Stimulated activated CD8-positive, alpha-beta memory T cell treated with anti-CD3 and anti-CD28 coated beads, Interleukin-15, amount 100 ng/mL, for 24 hours (primary cell): Measurements from ENCODE around the gene PXDN.
"Not testable (repeated sequence)": the region's sequence is repeated elsewhere in the genome, so short reads cannot be mapped to it uniquely, and the experiment has no call there.

Experiments used
- DNase-seq: peaks from one replicate; pipeline ENCODE4 v3.0.0-alpha.2; 2020; ENCODE audit warnings: low read depth

The PXDN gene

DNA sequence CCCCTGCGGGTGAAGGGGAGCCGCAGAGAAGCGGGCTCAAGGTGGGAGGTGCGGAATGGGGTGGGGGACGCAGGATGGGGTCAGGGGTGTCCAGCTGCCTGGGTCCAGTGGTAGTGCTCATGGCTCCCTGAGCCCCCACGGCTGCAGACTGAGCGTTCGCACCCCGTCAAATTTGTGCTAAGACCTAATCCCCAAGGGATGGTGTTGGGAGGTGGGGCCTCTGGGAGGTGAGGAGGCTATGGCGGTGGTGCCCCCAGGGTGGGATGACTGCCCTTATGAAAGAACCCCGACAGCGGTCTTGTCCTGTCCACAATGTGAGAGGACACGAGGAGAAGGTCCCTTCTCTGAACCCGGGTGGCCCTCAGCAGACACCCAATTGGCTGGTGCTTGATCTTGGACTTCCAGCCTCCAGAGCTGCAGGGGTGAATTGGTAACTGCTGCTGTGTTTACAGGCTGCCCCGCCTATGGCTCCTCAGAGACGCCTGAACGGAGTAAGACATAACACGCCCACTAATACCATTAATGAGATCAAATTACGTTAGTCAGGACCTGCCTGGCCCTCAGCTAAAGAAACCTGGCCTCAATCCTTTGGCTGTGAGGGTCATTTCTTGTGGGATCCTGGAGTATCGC lies 42.6 kb downstream of the PXDN start:
- DNase-seq = no peak

DNA sequence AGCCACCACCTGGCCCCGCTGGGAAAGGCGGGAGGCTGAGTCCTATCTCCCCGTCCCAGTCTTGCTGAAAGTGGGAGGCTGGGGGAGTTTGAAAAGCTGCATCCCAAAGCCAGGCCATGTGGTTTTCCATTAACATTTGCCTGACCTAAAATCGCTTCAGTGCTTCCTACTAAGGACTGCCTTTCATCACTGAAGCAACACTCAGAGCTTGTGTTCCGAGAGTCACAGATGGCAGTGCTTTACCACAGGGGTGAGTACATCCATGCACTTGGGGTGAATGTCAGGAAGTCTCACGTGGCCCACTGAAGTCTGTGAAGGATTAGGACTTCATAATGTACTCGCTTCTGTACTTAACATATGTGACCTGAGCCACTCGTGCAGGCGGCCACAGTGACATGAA lies 43.3 kb downstream of the PXDN start:
- DNase-seq = no peak

DNA sequence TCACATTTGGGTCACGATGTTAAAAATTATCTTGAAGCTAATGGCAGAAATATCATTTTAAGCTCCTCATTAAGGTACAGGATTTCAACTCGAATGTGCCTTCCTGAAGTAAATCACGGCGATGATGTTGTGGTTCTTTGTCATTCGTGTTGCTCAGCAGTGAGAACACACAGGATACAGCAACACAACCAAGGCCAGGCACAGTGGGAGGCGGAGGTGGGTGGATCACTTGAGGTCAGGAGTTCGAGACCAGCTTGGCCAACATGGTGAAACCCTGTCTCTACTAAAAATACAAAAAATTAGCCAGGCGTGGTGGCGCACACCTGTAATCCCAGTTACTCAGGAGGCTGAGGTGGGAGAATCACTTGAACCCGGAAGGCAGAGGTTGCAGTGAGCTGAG lies 43.9 kb downstream of the PXDN start:
- DNase-seq = not testable (repeated sequence)

DNA sequence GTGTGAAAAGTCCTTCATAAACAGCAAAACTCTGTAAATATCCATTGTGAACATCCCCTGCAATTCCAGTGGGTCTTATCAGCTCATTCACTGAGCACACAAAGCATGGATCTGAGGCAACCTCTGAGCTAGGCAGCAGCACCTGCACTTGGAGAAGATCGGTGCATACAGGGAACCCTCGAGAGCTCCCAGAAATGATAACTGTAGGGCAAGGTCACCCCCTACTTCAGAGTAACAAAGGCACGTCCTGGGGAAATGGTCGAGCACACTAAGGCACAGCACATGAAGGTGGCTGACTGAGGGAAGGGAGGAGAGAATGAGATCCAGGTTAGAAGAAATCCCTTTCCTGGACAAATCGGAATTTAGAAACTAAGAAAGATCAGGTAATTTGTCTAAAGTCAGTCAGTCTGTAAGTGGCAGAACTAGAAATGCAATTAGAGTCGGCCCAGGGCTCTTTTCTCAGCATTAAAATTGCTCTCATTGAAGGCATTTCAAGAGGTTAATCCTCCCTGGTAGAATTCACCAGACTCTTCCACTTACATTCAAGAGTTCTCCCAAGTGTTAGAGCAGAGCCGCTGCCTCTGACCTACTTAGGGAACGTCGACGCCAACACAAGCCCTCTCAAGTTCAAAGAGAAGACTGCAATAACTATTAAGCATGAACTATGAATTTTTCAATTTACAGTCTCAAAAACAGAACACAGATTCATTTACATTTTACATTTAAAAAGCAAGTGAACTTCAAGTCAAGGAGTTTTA lies 45.9 kb downstream of the PXDN start:
- no peak for DNase-seq

DNA sequence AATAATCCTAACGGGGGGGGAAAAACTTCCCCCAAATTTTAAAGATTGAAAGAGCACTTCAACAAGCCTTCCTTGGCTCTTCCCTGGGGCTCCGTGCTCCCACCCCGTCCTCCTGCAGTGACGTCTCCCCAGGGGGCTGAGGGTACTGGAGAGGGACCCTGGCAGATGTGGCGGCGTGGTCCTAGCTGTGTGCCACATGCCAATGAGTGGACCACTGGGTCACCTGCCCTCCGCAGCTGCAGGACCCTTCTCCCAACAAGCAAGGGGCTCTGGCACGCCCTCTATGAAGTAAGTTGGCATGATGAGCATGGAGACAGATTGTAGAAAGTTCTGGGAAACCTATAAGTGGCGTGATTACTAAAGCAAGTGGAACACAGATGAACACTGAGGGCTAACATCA lies 46.7 kb downstream of the PXDN start:
- DNase-seq = no peak

DNA sequence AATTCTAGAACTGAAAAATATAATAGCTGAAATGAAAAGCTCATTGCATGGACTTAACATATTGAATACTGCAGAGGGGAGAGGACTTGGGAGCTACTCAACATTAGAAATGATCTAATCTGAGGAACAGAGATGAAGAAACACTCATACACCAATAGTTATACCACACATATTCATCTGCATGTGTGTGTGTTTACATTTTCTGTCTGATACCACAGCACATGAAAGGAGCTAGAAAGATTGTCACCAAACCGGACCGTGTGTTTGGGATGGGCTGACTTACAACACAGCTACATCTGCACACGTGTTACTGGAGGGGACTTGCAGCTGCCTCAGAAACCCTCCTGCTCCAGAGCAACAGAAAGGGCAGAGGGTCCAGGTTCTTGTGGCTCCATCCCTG lies 47.8 kb downstream of the PXDN start:
- DNase-seq = no peak

DNA sequence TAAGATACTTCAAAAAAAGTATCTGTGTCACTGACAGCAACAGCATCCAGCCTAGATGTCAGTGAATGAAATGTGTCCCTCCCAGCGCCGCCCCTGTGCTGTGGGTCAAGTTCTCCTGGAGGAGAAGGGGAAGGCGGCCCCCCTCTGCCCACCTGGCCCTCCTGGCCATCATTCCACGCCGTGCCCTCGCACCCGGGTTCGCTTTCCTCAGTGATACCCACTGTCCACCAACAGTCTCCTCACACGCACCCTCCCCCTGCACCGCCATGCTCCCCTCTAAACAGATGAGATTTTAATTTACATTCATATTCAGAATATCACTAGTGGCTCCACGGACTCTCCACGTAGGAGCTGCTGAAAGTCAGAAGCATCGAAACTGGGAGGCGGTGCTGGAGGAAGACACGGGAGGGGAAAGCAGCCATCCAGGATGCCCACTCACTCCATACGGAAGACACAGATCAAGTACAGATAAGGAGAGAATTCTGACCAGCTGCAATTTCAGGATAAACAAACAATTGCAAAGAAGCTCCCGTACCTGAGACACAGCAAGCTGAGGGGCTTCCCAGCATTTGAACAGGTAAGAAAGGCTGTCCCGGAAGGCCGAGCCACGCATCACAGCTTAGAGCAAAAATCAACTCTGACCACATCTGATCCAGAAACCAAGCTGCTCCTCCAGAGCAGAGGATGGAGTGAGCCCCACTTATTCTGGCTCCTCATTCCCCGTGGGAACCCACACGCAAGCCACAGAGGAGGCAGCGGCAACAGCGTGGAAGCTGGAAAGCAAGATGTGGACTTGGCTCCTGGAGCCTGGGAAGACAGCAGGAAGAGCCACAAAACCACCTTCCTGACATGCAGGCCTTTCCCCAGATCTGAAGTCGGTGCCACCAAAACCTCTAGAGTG lies 49.7 kb downstream of the PXDN start:
- DNase-seq = no peak

DNA sequence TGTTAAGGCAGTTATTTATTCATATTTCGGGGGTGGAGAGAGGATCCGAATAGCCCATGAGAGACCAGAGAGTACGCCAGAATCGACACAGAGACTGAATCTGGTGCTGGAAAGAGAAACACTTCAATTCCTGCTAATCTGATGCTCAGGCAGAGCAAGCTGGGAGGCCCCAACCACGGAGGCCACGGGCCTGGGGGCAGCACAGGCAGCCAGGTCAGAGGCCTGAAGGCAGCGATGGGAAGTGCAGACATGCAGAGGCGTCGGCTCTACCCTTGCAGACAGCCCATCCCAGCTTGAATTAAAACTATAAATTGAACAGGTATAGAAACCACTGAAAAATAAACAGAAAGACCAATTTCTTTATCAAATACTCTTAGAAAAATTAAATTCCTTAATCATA lies 50.6 kb downstream of the PXDN start:
- no peak for DNase-seq

DNA sequence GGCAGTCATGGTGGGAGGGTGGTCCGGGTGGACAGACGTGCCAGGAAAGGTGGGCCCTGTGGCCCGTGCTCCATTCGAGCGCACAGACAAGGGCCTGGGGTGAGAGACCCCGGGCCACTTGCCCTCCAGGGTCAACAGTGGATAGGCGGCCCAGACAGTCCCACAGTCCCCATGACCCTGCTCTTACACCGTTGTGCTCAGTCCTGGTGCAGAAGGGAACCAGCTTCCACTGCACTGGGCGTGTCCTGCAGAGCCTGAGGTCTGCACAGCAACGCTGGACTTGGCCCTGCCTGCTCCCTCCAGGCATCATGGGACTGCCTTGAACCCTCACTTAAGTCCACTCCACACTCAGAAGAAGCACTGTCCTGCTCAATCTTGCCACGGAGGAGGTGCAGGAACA lies 52.0 kb downstream of the PXDN start:
- DNase-seq = no peak

DNA sequence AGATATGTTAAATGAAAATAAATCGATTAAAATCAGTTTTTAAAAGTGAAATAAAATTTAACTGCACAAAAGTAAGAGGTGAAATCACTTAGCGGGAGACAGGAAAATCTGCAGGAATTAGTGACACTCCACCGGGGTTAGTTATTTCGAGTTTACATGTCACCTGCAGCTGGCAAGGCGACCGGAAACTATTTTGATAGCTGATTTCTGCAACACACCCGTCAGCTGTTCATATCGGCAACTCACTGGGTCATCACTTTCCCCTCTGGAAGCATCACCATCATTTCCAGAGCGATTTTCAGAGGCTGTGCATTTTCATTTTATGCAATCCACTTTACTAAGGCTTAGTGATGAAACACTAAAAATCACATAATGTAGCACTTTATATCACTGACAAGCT lies 52.9 kb downstream of the PXDN start:
- DNase-seq = no peak

DNA sequence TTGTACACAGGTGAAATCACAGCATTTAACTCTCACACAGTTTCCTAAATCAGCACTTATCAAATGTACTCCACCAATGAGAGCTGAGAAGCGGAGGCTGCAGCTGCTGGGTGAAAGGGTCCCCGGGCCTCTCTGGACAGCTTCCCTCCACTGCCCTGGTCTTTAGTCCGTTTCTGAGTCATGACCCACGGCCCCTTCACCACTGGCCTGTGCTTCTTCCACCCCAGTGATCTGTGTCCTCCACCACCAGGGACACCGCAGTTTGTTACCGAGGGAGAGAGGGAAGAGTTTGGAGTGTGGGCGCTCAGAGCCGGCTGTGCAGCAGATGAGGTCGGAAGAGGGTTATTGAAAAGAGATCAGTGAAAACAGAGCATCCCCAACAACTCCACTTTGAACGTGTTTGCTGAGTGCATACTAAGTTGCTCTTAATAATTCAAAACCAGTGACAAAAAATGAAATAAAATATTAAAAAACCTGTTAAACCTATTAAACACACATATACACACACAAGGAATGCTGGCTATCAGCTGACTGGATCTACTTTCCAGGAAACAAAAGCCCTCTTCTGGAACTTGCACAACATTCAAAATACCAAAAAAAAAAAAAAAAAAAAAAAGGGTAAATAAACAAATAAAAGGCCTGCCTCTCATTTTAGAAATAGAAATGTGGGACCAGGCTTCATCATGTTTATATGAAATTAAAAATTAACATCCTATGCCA lies 54.1 kb downstream of the PXDN start:
- DNase-seq = no peak

DNA sequence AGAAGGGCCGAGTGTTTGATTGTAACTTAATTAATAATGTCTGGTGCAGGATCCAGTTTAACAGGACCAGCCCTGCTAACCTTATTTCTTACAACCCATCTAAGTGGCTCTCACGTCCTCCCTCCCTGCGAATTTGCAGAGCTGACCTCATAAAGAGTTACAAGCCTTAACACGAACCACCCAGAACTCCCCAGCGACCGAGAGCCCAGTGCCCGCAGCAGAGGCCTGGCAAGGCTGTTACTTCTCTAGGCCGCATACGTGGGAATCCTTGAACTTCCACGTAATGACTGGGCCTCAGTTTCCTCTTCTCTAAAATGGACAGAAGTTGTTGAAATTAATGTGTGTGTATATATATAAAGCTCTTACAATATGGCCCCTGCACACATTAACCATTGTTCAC lies 55.5 kb downstream of the PXDN start:
- DNase-seq = no peak

DNA sequence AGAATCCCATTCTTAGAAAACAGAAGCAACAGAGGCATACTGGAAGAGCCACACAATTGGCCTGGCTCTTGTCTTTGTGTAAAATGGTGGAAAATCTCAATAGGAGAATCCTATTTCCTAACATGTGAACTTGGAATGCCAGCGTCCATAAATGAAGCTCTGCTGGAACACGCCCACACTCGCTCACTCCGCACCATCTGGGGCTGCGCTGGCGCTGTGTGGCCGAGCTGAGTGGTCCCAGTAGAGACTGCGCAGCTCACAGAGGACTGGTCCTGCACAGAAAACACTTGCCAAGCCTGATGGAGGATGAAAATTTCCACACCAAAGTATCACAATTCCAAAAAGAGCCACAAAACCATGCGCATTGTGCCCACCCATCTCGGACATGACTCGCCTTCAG lies 56.2 kb downstream of the PXDN start:
- DNase-seq = no peak

DNA sequence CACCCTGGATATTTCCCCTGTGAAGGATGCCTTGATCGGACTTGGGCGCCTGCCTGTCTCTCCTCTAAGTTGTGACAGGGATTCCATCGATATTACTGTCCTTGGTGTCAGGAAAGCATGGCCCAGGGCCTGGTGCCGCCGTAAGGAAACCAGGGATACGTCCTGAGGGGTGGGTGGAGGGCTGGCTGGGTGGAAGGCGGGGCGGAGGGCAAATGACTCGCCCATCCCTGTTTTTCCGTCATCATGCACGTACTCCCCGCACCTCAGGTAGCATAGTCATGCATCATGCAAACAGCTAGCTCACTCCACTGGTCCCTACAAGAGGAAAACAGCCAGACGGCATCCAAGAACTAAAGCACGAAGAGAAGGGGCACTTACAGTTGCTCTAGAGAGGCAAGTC lies 57.1 kb downstream of the PXDN start:
- no peak for DNase-seq

DNA sequence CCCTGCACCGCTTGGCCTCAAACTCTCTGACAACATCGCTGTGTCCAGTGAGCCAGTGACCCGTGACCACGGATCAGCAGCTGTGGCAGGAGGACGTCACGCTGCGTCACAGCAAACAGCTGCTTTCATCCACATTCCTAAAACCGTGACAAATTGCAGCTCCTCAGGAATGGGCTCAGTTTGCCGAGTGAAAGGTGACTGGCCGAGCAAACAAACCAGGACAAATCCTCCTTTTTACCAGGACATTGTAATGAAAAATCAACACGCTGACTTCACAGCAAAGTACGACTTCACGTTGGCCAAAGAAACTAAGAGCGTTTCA lies 57.6 kb downstream of the PXDN start:
- DNase-seq = no peak

DNA sequence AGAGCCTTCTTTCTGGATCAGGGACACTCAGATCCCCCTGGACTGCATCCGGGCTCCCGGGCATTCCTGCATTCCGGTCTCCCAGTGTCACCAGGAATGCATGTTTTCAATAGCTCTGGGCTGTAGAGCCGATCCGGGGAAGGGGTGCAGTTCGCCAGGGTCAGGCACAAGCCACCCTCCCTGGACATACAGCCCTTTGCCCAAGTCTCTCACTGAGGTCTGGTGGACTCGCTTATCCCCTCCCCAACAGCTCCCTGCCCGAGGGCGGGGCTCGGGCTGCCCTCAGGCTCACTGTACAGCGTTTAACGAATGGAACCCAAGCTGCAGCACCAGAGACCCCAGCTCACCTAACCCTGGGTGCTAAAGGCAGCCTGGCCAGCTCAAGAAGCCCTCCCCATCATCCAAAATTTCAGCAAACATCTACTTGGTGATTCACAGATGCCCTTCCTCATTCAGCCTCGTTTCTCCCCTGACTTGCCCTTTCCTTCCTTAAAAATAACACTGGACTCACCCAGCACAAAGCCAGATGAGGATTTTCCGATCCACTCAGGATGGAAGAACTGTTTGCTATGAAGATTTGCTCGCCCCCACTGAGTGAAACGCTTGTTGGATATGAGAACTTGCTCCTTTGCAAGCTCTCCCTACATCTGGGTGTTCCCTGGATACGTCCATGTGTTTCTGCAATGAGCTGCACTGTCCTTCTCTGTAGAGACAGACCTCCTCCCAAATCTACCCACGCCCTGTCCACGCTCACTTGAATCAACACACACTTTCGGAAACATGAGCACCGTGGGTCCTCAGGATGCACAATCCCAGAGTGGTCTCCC lies 58.1 kb downstream of the PXDN start:
- DNase-seq = no peak

DNA sequence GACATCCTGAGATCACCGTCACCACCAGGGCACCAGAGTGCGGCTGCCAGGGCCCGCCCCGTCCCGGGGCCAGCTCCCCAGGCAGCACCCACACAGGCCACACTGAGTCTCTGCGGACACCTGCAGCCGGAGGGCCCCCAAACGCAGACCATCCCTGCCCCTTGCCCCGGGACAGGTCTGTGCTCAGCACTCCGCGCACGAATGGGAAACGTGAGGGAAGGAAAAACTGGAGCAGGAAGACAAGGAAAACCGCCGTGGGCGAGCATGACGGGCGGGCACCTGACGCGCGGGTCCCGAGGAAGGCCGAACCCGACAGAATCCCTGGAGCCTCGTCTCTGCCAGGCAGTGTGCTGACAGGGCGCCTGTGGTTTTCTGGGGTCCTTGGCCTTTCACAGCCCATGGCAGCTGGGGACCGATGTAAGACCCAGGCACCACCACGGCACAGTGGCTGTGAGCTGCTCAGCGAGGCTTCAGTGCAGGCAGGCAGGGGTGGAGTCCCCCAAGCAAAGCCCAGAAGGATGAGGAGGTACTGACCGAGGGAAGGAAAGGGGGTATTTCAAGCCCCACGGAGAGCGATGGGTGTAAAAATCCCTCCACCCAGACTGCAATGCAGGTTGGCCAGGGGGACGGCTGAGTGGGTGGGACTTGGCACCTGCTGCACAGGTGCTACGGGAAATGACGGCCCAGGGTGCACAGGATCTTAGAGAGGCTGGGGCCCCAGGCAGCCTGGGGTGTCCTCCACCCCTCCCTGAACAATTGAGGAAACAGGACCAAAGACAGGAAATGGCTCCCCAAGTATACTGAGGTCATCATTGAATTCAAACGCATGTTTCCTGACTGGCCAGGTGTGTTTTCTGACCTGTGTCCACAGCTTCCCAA lies 59.0 kb downstream of the PXDN start:
- DNase-seq = no peak

DNA sequence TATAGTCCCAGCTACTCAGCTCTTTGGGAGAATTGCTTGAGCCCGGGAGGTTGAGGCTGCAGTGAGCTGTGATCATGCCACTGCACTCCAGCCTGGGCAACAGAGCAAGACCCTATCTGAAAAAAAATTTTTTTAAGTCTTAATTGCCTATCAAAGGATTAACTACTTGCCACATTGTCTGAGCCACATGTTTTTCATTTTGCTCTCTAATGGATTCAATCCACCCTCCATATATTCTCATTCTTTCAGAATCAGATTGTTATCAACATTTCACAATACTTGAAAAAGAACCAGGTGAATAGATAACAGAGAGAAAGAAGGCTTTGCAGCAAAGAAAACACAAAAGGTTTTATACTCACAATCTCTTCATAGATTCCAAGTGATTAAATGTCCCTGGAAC lies 61.0 kb downstream of the PXDN start:
- no peak for DNase-seq

DNA sequence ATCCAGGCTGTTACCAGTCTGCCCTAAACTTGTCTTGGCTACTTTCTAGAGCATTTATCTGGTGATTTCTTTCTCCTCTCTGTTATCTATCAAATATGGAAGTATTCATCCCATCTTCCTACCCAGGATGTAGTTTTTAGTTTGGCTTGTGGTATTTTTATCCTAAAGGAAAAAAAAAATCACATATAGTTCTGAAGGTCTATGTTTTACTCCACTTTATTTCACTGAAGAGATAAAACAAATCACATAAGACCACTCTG lies 62.2 kb downstream of the PXDN start:
- no peak for DNase-seq

DNA sequence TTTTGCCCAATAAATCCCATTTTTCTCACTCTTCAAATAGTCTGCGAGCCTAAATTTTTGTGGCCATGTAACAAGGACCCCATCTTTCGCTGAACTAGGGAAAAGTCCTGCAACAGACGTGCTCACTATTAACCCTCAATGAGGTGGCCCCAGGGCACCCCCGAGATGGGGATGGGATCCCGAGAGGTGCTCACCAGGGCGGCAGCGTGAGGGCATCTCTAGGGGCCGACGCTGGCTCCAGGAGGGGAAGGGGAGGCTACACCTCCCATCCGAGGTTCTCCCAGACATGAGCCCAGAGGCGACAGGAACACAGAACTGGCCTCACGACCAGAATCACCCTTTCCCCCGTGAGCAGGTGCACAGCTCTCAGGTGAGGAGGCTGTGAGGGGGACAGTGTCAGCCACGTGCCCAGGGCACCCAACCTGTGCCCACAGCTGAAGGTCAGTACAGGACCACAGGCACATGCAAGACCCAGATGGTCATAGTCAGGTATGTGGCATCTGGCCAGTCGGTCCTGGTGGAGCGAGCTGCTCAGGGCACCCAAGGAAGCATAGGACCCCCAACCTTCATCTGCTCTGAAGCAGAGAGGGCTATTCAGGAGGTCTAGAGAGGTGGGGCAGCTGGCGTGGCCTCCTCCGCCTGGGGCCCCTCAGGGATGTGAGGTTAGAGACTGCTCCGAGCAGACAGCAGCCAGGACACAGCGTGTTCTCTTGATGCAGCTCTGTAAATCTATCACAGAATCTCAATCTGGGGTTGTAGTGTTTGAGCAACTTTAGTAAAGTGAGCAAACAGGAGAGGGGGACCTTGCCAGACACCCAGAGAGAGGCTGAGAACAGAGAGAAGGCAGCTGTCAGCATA lies 62.8 kb downstream of the PXDN start:
- DNase-seq = no peak
